GM18861 (cell line): ENCODE data around the gene SETD1B.

ENCODE experiments used
- ATAC-seq: cut with Tn5 transposase; IDR thresholded peaks from one replicate; pipeline ENCODE4 v1.9.1; 2021; ENCODE audit not compliant: unreplicated experiment

Gene SETD1B

DNA sequence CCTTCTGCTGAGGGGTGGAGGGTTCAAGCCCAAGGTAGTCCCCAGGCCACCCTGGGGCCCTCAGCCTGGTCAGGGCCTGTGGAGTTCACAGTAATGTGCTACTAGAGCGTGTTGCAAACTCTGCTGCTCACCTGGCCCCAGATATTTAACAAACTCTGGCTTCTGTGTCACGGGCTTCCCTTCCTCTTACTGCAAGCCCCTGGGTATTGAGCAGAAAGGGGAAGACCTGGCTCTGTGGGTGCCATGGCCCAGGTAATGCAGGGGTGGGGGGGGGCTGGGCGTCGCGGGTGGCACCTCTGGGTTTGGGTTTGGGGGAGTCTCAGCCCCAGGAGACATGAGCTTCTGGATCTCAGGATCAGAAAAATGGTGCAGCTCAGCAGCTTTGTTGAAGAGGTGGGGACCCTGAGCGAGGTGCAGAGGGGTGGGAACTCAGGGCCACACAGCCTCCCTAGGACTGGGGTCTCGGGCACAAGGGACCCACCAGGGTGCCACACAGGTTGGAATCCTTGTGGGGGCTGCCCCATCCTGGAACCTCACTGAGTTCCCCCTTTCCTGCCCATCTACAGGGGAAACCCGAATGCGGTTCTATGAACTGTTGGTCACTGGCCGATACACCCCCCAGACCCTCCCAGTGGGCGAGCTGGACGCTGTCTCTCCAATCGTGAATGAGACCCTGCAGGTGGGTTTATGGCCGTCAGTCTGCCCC is 4.0 kb downstream of the SETD1B start:
- ATAC-seq: no peak

- no peak for ATAC-seq
Measured at GRCh38 chr12:121808623-121809022, 4.8 kb downstream of the SETD1B start.

DNA sequence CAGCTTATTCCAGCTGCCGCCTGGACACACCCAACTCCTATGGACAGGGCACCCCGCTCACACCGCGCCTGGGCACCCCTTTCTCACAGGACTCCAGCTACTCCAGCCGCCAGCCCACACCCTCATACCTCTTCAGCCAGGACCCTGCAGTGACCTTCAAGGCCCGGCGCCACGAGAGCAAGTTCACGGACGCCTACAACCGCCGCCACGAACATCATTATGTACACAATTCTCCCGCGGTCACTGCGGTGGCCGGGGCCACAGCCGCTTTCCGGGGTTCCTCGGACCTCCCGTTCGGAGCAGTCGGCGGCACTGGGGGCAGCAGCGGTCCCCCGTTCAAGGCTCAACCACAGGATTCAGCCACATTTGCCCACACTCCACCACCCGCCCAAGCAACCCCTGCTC is 5.9 kb downstream of the SETD1B start:
- ATAC-seq: no peak

DNA sequence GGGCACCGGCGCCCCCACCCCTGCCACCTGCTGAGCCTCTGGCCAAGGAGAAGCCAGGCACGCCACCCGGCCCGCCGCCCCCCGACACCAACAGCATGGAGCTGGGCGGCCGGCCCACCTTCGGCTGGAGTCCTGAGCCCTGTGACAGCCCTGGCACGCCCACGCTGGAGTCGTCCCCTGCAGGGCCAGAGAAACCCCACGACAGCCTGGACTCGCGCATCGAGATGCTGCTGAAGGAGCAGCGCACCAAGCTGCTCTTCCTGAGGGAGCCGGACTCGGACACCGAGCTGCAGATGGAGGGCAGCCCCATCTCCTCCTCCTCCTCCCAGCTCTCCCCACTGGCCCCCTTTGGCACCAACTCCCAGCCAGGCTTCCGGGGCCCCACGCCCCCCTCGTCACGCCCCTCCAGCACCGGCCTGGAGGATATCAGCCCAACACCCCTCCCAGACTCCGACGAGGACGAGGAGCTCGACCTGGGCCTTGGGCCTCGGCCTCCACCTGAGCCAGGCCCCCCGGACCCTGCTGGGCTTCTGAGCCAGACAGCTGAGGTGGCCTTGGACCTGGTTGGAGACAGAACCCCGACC is 6.5 kb downstream of the SETD1B start:
- no peak for ATAC-seq

- ATAC-seq: no peak
Measured at GRCh38 chr12:121810833-121811433, 7.1 kb downstream of the SETD1B start.

- ATAC-seq: no peak
Measured at GRCh38 chr12:121811434-121812319, 7.9 kb downstream of the SETD1B start.

- ATAC-seq: no peak
Measured at GRCh38 chr12:121812320-121812871, 8.6 kb downstream of the SETD1B start.

DNA sequence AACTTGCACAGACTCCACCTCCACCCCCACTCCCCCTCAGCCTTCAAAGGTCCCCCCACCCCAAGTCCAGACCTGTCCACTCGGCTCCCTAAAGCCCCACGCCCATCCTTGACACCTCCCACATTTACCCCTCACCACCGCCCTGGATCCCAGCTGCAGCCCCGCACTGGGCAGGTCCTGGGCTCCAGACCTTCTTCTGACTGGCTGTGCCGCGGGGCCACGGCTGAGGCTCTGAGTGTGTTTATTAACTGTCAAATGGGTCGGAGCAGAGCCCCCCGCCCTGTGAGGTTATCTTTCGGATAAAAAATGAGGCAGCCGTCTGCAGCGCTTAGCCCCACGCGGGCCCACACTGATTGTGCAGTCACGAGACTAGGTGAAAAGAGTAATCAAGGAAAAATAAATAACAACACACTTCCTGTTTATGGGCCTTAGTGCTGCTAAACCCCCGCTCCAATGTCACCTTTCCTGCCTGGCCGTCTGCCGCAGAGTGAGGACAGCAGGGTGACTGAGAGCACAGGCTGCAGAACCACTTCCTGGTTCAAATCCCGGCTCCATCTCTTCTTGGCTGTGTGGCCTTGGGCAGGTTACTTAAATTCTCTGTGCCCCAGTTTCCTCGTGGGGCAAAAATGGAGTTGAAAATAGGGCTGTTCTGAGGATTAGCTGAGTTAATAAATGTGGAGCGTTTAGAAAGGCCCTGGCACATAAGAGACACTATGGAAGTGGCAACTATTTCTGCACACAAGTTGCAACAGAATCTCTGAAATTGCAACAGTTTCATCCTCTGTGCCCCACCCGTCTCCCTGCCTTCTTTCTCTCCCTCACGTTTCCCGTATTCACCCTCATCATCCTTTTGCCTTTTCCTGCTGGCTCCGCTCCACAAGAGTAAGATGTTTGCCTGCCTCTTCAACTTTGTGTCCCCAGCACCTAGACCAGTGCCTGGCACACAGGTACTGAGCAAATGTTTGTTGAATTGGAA is 9.4 kb downstream of the SETD1B start:
- no peak for ATAC-seq

- no peak for ATAC-seq
Measured at GRCh38 chr12:121813951-121814350, 10.1 kb downstream of the SETD1B start.

DNA sequence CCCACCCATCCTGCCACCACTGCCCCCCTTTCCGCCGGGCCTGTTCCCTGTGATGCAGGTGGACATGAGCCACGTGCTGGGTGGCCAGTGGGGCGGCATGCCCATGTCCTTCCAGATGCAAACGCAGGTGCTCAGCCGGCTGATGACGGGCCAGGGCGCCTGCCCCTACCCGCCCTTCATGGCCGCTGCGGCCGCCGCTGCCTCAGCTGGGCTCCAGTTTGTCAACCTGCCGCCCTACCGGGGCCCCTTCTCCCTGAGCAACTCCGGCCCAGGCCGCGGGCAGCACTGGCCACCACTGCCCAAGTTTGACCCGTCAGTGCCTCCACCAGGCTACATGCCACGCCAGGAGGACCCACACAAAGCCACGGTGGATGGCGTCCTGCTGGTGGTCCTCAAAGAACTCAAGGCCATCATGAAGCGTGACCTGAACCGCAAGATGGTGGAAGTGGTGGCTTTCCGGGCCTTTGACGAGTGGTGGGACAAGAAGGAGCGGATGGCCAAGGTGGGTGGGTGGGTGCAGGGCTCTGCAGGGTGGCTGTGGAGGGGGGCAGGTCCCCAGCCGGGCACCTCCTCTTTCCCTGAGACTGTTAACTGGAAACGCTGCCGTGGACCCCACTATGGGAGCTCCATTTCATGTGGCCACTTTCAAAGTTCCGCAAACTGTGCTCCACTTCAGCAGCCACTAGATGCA is 10.8 kb downstream of the SETD1B start:
- ATAC-seq: no peak

DNA sequence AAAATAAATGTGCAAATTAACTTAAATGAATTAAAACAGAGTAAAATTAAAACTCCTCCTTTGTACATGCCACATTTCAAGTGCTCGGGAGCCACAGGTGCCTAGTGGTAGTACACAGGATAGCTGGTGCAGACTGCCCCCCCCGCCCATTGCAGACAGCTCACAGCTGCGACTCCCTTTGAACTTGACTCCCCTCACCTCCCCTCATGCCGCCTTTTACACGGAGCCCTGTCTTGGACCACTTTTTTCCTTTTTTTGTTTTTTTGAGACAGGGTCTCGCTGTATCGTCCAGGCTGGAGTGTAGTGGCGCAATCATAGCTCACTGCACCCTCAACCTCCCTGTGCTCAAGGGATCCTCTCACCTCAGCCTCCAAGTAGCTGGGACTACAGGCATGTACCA is 11.5 kb downstream of the SETD1B start:
- ATAC-seq: no peak

GRCh38 chr12:121816925-121817647 is 13.3 kb downstream of the SETD1B start:
- no peak for ATAC-seq

- ATAC-seq: no peak
Measured at GRCh38 chr12:121817648-121818043, 13.8 kb downstream of the SETD1B start.

- no peak for ATAC-seq
Measured at GRCh38 chr12:121819212-121819949, 15.6 kb downstream of the SETD1B start.

DNA sequence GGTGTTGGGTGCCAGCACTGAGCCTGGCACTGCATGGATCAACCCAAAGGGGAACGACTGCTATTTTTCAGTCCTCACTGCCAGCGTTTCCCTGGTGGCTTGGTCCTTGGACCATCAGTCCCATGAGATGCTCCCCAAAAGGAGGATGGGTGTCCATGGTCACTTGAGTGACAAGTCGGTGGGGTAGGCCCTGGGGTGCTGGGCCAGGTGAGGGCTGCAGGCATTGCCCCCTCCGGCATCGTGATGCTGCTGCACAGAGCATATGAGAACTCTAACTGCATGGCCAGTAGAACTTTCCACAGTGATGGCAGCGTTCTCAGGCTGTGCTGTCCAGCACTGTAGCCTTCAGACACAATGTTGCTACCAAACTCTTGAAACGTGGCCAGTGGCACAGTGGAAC is 16.2 kb downstream of the SETD1B start:
- ATAC-seq: no peak

DNA sequence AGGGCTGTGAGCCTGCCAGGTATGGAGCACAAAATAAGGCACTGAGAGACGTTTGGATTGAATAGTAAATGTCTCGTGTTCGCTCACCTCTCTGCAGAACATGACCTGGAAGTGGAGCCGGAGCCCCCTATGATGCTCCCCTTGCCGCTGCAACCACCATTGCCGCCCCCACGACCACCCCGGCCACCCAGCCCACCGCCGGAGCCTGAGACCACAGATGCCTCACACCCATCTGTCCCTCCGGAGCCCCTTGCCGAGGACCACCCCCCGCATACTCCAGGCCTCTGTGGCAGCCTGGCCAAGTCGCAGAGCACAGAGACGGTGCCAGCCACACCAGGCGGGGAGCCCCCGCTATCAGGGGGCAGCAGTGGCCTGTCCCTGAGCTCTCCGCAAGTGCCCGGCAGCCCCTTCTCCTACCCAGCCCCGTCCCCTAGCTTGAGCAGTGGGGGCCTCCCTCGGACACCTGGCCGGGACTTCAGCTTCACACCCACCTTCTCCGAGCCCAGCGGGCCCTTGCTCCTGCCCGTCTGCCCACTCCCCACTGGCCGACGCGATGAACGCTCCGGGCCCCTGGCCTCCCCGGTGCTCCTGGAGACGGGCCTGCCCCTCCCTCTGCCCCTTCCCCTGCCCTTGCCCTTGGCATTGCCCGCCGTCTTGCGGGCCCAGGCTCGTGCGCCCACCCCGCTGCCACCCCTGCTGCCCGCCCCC is 18.7 kb downstream of the SETD1B start:
- no peak for ATAC-seq

- ATAC-seq: no peak
Measured at GRCh38 chr12:121823101-121823726, 19.4 kb downstream of the SETD1B start.
